ENCODE measurements around the gene C16orf89. TPM values are rescaled to one million over a fixed set of nuclear protein-coding genes. Genes with fewer than 3 reads are reported as not detected.
"Not testable (repeated sequence)": the region's sequence is repeated elsewhere in the genome, so short reads cannot be mapped to it uniquely, and the experiment has no call there.

Gene C16orf89
- total RNA-seq, 1 donor from 2014 or later: 44.3 TPM

DNA sequence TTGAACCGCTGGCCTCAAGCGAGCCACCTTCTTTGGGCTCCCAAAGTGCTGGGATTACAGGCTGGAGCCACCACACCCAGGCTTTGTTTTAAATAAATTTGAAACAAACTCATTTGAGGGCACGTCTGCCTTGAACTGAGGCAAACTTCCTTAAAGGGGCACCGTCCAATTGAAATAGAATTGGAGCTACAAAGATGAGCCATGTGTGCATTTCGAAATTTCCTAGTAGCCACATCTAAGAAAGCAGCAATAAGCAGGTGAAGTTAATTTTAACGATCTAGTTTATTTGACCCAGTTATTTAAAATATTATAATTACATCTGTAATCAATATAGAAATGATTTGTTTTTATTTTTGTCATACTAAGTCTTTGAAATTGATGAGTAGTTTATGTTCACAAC lies 755 bp upstream of the C16orf89 start:
- DNase-seq (ENCODE audit: low spot score) (no peak), ATAC-seq (no peak)
- intact Hi-C loops (cut with DNase I): no loop called here

DNA sequence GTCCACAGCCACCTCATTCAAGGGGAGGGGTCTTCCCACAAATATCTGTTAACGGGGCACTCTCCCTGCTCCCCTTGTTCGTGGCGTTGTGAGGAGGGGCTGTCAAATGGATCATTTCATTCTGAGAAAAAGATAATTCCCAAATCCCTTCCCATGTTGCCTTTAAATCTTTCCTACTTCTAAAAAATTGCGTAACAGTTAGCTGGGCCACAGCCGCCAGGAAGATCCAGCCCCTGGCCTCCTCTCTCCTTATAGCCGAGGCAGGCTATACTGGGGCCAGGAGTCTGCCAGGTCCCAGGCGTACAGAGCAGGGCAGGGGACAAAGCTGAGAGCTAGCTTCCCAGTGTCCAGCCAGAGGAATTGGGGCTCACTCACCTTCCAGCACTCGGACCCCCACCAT lies 430 bp downstream of the C16orf89 start:
- DNase-seq (ENCODE audit: low spot score) (peak; percentile 54), ATAC-seq (peak; percentile 70)
- intact Hi-C loops (cut with DNase I): no loop called here

DNA sequence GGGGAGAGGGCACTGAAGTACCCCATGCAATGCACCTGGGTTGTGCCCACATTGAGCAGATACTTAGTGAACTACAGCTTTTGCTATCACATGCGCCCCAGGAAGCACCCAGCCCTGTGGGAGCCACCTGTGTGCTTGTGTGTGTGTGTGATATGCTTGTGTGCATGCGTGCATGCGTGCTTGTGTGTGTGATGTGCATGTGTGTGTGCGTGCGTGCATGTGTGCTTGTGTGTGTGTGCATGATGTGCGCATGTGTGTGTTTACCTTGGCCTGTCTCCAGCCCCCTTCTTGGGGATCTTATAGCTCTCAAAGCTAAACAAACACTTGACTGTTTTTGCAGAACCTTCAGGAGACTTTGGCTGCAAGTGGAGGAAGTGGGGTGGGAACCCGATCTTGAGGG lies 841 bp downstream of the C16orf89 start:
- intact Hi-C loops (cut with DNase I): no loop called here
- ATAC-seq: no peak
- DNase-seq (ENCODE audit: low spot score): peak; percentile 54

DNA sequence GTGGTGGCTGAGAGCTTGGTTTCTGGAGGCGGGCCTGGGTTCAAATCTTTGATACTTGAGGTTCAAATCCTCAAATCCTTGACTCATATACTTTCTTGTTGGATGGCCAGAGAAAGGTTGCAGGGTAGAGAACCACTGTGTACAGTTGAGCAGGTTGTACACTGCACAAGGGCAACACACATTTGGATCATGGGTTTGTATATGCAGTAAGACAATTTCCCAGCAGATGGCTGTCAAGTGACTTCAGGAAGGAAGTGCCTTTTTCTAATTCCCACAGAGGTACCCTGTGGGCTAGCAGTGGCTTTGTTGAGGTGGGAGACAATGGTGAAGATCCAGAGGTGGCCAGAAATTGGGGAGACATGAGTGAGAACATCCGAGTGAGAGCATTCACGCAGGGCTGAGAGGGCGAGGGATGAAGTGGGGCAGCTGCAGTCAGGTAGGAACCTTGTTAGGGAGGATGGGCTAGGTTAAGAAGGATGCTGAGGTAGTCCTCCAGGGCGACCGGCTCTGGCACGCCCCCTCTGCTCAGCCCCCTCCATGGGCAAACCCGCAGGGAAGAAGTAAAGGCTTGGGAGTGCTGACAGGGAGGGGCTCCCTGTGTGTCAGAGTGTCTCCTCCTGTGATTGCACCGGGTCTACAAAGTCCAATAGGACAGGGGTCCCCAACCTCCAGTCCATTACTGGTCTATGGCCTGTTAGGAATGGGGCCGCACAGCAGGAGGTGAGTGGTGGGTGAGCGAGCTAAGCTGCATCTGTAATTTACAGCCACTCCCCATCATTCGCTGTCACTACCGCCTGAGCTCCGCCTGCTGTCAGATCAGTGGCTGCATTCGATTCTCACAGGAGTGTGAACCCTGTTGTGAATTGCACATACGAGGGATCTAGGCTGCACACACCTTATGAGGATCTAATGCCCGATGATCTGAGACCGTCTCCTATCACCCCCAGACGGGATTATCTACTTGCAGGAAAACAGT lies 2.7 kb downstream of the C16orf89 start:
- ATAC-seq (no peak), DNase-seq (ENCODE audit: low spot score) (peak; percentile 23)
- intact Hi-C loops (cut with DNase I): no loop called here

DNA sequence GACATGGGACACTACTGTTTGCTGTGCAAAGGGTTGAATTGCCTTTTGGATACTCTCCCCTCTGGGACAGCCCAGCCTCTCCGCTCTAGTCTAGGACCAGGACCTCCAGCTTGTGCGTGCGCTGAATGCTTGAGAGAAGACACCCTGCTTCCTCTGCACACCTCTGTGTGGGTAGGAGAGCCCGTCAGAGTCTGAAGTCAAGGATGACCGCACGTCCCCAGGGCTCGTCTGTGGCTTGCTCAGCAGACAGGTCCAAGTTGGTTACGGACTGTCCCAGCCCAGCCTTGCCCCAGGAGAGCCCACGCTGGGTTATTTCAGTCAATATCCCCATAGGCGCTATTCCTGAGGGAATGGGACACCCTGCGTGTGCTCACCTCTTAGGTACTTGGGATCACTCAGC lies 3.7 kb downstream of the C16orf89 start:
- intact Hi-C loops (cut with DNase I): no loop called here
- DNase-seq (ENCODE audit: low spot score) (no peak), ATAC-seq (no peak)

DNA sequence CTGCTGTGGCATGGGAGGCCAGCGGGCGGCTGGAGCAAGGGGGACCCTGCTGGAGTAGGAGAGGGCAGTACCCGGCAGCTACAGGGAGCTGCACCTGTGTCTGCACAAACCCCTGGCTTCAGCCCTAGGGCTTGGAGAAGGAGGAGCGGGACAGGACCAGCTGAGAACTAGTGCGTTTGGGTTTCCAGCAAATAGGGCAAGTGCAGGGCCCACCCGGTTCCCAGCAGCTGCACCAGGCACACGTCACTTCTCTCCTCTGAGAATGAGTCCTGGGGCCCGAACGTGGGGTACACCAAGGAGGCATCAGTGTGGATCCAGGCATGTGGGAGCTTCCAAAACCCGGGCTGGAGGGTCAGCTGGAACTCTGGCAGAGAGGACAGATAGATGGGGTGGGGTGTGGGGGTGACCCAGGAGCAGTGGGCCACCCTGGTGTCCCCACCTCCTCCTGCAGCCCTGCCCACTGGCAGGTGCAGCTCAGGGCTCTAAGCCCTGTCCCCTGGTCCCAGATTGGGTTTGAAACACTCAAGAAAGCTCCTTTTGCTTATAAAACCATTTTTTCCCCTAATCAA lies 5.6 kb downstream of the C16orf89 start:
- no peak for DNase-seq (ENCODE audit: low spot score)
- intact Hi-C loops (cut with DNase I): no loop called here
- no peak for ATAC-seq

DNA sequence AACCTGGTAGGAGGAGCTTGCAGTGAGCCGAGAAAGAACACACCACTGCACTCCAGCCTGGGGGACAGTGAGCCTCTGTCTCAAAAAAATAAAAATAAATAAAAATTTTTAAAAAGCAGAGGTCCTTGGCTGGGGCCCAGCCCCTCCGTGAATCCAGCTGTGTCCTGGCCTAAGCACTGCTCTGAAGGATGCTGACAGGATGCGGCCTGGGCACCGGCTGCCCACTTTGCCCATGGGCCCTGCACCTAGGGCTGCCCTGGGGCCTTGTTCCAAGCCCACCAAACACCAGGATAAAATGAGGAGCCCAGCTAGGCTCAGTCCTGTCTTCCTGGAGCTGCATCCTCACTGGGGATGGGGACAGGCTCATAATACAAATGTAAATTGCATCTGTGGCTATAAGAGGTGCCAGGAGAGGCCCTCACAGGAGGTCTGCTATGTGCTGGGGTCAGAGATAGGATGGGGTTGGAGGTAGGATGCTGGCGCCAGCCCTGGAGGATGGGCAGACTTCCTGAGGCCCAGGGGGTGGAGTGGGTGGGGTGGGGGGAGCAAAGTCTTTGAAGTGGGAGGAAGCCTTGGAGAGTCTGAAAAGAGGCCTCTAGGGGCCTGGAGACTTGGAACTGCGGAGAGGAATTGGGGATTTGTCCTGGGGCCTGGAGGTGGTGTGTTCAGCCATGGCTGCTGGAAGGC lies 6.2 kb downstream of the C16orf89 start:
- ATAC-seq (no peak), DNase-seq (ENCODE audit: low spot score) (no peak)
- intact Hi-C loops (cut with DNase I): no loop called here

DNA sequence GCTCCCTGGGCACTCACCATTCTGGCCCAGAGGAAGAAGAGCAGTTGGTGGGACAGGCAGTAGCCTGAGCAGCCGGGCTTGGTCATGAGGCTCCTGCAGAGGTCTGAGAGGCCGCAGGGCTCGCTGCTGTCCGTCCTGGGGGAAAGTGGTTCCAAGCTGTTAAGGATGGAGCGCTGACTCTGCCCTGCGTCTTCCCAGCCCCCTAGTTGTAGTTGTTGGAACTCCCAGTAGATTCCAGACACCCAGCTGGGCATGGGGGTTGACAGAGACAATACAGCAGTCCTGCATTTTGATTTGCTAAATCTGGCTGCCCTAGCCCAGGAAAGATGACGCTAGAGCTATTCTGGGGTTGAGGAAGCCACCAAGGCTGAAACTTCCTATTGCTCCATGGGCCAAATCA lies 7.3 kb downstream of the C16orf89 start:
- DNase-seq (ENCODE audit: low spot score) (no peak), ATAC-seq (peak; percentile 10)
- intact Hi-C loops (cut with DNase I): no loop called here

DNA sequence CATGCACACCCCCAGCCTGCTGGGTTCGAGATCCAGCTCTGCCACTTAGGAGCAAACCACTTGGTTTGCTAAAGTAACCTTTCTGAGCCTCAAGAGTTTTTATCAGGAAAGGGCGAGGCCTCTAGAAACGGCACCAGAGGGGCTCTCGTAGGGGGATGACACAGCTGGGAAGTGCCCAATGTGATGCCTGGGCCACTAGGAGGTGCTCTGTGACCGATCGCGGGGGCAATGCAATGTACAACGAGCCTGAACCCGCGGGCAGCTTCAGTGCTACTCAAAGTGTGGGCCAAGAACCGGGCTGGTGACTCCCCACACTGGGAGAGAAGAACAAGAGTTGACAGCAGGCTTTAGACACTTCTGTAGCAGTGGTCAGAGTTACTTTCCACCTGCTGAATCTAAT lies 9.4 kb downstream of the C16orf89 start:
- DNase-seq (ENCODE audit: low spot score): no peak
- ATAC-seq: no peak
- intact Hi-C loops (cut with DNase I): no loop called here

DNA sequence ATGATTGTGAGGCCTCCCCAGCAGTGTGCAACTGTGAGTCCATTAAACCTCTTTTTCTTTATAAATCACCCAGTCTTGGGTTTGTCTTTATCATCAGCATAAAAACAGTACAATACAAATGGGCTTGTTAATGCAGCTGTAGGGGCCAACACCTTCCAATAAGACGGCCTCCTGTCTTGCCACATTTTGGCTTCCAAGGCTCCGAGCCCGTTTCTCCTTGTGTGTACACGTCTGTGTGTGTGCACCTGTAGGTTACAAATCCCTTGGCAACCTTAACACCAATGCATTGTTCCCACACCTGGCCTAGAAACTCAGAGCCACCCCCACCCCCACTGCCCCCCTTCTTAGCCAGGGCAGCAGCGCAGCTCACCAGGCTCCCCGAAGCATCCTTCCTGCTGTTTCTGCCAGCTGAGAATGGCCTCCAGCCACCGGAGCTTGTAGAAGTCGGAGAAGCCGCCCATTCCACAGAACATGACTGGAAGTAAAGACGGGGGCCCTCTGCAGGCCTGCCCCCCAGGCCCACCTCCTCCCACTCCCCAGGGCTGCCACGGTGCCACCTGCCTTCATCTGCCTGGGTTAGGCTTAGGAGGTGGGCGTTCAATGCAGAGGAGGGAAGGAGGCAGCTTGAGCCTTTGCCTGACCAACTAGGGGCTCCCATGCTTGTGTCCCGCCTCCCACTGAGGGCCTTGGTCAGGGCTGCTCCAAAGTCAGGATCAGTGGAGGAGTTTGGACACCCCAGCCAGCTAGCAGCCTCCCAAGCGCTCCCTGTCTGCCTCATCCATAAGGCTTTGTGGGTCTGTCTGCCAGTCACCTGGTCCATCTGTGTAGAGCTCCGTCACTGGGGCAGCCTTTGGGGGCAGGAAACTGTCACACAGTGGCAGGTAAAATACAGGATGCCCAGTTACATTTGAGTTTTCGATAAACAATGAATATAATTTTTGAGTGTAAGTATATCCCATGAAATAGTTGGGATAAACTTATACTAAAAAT lies 10.6 kb downstream of the C16orf89 start:
- intact Hi-C loops (cut with DNase I): no loop called here
- no peak for ATAC-seq
- no peak for DNase-seq (ENCODE audit: low spot score)

DNA sequence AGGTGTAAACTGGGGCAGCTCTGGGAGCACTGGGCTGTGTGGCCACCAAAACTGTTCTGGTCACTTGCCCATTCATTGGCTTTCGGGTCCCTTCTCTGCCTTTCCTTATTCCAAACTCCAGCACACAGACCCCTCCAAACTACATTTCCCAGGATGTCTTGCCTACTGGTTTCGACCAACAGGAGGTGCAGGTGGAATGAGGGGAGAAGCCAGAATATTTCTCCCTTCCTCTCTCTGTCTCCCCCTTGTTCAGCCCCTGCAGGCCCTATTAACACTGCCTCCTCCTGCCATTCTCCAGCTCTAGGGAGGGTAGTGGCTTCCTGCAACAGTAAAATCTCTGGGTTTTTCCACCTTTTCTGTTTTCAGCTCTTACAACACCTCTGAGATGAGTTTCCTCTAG lies 18.8 kb downstream of the C16orf89 start:
- no peak for DNase-seq (ENCODE audit: low spot score)
- no peak for ATAC-seq

DNA sequence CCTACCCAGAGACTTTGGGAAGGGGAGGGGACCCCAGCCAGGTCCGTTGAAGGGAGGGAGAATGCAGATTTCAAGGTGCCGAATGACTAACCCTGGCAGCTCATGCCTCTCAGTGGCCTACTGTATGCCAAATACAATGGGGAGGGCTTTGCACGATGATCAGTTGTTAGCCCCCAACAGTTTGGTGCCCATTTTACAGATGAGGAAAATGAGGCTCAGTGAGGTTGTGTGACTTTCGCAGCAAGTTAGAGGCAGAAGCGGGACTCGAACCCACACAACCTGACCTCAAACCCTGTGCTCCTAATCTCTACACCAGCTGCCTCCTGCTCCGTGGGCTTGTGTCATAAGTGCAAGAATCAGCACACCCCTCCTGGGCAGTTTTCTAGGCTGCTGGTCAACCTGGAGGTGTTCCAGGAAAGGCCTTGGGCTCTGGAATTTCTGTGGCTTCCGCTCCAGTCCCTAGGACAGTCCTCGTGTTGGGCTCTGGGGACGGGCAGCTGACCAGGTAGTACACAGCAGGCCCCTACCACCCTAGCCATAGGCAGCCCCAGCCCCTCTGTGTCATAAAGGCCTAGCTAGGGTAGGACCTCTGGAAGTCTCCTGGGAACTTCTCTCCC lies 20.1 kb downstream of the C16orf89 start:
- intact Hi-C loops (cut with DNase I): no loop called here
- DNase-seq (ENCODE audit: low spot score) (no peak), ATAC-seq (no peak)

More for the DNA sequence above, 18.8 kb downstream of the C16orf89 start:
- intact Hi-C loops (cut with DNase I): no loop called here

DNA sequence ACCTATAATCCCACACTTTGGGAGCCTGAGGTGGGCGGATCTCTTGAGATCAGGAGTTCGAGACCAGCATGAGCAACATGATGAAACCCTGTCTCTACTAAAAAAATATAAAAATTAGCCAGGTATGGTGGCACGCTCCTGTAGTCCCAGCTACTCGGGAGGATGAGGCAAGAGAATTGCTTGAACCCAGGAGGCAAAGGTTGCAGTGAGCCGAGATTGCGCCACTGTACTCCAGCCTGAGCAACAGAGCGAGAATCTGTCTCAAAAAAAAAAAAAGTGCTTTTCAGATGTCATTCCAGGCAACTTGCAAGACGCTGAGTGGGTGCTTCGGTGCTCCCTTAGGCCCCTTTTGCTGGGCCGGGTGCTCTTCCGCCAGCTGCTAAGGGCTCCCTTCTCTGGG lies 21.2 kb downstream of the C16orf89 start:
- ATAC-seq; DNase-seq (ENCODE audit: low spot score); intact Hi-C loops (cut with DNase I): not testable (repeated sequence)

DNA sequence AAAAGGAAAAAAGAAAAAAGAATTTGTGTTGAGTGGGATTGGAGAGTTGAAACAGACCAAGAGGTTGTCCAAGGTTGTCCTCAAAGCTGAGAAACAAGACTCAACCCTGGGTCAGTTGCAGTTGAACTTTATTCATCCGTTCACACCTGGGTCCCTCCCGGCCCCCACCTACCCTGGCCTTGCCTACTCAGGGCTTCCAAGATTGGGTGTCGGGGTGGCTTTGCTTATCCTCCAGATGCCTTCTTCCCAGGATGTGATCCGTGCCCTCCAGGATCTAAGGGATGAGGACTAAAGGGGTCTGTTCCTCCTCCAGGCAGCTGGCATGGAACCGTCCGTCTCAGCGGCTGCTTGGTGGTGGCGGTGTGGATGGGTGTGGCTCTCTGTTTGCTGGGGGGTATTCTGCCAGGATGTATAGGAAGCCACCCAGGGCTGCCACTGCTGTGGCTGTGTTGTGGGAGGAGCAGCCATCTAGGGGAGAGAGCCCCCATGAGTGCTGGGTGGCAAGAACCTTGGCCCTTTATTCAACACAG lies 21.7 kb downstream of the C16orf89 start:
- intact Hi-C loops (cut with DNase I): no loop called here
- DNase-seq (ENCODE audit: low spot score) (no peak), ATAC-seq (no peak)

DNA sequence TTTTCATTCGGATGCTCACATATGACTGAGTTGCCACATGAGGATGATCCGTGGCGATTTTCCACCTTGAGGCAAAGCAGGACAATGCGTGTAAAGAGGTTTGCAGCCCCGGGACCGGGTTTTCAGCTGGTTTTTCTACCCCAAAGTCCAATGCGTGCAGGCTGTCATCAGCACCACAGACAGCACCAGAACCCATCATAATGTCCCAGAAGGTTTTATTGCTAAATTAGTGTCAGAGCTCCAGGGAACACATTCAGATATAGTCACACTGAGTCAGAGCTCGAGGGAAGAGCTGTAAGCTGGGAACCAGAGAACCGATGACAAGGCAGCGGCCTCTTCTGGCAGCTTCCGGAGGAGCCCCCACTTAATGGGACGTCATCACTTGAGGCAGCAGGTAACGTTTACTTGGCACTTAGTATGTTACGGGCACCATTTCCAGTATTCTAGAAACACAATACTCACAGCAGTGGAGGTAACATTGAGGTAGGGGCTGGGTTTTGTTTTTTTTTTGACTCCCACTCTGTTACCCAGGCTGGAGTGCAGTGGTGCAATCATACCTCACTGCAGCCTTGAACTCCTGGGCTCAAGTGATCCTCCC lies 23.1 kb downstream of the C16orf89 start:
- ATAC-seq: no peak
- intact Hi-C loops (cut with DNase I): no loop called here
- no peak for DNase-seq (ENCODE audit: low spot score)

DNA sequence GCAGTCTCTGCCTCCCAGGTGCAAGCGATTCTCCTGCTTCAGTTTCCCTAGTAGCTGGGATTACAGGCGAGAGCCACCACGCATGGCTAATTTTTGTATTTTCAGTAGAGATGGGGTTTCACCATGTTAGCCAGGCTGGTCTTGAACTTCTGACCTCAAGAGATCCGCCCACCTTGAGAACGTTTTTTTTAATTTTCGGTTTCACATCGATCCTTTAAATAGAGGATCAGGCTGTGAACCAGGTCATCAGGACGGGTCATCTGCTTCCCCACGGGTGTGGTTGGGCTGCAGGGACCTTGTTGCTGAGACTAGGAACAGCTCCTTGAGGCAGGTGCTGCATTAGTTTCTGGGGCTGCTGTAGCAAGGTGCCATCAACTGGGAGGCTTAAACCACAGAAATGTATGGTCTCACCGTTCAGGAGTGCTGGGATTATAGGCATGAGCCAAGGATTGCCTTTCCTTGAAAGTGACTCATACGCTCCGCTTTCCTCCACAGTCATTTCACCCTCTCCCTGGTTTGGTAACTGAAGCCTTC lies 24.1 kb downstream of the C16orf89 start:
- DNase-seq (ENCODE audit: low spot score) (no peak), ATAC-seq (no peak)
- intact Hi-C loops (cut with DNase I): no loop called here

DNA sequence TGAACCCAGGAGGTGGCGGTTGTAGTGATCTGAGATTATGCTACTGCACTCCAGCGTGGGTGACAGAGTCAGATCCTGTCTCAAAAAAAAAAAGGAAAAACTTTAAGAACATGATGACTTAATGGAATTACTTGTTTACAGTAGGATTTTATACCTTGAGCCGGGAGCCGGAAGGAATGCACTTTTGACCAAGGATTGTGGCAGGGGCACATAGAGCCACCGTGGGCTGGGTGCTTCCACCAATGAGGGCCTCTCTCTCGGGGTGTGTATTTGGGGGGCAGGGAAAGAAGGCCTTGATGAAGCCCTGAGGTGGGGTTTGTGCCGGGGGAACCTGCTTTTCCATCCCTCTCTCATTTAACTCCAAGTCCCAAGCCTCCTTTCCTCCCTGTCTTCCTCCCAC lies 25.3 kb downstream of the C16orf89 start:
- no peak for DNase-seq (ENCODE audit: low spot score)
- no peak for ATAC-seq
- intact Hi-C loops (cut with DNase I): no loop called here
